NOMO-1 treated with DMSO at 0.1 percent for 48 hours (cell line): ENCODE results near the gene RHEB.

Experiments
- DNase-seq: peaks from one replicate; lab custom pipeline; 2025; ENCODE audit not compliant: unreplicated experiment; lab: John Stamatoyannopoulos, UW

Gene RHEB

DNA sequence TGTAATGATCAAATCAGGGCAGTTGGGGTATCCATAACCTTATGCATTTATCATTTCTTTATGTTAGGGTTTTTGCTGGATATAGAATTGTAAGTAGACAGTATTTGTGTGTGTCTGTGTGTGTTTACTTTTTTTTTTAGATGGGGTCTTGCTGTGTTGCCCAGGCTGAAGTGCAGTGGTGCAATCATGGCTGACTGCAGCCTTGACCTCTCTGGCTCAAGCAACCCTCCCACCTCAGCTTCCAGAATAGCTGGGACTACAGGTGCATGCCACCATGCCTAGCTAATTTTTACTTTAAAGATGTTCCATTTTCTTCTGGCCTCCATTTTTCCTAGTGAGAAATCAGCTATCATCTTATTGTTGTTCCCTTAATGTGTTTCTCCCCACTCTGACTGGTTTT is 10.1 kb upstream of the RHEB start:
- no peak for DNase-seq

DNA sequence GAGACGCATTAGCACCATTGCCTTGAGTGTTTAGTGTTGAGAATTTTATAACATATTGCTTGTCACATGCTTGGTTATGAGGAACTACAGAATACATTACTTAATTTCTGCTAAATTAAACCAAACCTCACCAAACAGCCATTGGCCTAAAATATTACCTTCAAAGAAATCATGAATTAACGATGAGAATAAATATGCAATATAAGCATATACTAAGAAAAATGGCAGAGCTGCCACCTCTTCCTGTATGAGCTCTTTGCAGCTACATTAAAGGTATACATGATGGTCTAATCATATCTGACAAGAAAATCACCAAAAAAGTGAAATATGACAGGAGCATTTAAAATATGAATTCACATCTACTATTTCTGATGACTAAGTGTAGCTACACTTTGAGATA is 5.2 kb upstream of the RHEB start:
- DNase-seq = no peak

DNA sequence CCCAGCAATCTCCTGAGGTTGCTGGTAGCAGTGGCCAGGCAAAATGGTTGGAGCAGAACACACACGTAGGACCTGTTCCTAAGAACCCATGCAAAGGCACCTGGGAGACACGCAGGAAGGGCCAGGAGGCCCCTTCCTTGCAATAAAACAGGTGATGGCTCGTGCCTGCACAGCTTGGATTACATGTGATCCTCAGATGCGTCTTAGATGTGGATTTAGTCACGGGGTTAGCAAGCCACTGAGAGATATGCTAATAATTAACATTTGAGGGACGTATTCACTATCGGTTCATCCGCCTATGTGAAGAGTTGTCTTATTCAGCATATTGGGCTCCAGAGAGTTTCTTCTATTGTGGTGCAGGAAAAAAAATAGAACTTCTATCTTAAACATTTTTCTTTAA is 4.6 kb upstream of the RHEB start:
- DNase-seq = no peak

DNA sequence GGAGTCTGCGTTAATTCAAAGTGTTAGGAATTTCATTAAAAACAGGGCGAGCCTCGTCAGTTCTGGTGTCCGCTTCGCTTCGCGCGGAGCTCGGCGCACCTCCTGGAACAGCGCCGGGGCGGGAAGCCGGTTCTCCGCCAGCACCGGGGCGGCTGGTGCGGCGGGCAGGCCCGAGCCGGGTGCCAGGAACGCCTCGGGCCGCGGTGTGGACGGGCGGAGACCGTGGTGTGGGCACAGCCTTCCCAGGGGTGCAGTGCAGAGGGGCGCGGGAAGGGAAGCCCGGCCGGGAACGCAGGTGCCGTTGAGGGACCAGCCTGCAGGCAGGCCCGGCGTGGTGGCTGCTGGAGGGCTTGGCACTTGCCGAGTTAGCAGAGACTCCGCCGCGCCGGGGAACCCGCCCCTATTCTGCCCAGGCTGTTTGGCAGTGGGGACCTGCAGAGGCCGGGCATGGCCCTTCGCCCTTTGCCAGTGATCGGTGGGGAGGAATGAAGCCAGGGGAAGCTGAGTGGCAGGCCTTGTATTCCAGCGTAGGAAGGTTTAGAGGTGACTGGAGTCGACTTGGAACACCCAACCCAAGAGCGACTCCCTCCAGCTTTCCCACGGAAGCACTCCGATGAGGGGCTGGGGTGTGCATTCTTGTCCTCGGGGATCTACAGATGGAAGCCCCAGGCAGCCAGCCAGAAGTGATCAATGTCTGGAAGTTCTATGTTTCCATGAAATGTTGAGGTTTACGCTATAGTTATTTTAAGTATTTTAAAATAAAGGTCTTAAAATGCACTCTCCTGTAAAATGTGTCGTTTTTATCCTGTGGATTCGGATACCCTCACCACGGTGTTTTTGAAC is 945 bp upstream of the RHEB start:
- DNase-seq = no peak

DNA sequence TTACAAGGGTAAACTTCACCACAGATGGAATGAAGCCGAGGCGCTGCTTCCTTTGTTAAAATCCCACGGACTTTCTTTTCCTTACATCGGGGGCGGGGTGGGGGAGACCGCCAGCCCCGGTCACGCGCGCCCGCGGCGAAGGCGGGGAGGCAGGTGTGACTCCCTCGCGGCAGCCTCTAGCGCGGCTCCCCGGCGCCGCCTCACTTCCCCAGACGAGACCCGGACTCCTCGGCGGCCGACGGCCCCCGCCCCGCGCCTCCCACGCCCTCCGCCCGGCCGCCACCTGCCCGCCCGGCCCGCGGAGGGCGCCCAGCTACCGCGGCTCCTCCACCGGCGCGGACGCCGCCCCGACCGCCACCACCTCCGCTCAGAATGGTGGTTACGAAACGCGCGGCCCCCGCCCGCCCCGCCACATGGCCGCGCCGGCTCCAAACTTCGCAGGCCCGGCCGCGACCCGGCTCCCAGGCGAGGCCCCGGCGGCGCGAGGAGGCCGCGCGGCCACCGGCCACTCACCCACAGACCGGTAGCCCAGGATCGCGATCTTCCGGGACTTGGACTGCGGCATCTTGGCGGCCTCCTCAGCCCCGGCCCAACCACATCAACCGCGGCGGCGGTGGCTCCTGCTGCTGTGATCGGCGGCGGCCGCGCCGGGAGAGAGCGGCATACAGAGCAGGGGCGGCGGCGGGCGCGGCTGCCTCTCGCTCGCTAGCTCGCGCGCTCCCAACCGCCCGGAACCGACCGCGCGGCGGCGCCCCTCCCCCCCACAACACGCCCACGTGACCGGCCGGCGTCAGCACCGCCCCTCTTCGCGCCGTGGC is 539 bp downstream of the RHEB start:
- DNase-seq = peak; percentile 1

DNA sequence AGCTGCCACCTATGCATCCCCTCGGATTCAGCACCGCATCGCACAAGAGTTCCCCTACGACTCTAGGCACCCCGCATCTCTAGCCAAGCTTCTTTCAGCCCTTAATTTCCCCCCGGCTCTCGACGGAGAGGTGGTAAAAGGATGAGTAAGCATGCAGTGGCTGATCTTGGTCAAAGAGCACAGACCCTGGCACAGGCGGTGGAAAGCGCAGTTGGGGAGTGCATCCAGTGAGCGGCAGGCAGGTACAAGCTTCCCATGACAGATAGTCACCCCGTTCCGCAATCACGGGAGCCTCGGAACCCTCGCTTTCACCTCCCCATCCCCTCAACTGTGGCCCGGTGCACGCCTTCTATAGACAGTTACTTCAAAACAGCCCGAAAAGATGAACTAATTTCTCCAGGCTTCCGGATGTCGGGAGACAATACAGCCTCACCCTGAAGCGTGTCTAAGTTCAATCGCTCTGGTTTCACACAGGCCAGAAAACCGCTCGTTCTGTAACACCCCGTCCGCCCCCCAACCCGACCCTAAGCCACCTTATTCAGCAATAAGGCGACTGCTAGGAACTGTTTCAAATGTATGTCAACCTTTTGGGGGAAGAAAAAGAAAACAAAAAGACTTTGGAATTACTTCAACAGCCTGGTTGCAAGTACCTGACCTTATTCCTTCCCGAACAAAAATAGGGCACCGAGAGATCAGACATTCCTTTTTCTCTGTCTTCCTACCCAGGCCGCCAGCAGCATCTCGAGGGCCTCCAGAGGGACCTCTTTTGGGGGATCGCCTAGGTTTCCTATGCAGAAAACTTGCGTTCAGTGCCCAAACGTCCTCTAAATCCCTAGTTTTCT is 1.4 kb downstream of the RHEB start:
- peak; percentile 2 for DNase-seq

DNA sequence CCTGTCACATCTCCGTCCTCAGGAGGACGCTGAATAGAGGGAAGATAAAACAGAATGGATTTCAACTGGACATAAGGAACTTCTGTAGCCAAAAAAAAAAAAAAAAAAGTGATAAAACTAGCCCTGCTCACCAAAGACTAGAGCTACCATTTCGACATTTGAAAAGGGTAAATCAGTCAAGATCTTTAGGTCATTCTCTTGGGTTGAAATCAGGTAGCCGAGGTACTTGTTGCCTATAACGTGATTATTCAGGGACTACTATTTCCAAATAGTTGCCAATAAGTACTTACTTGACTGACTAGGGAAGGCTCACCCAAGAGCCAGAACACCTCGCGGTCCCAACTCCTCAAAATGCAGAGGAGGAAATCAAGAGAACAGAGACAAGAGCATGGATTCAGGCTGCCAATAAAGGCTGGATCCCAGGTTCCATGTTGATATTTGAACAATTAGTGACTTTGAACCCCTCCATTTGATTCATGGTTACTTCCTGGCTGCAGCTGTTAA is 2.0 kb downstream of the RHEB start:
- no peak for DNase-seq

DNA sequence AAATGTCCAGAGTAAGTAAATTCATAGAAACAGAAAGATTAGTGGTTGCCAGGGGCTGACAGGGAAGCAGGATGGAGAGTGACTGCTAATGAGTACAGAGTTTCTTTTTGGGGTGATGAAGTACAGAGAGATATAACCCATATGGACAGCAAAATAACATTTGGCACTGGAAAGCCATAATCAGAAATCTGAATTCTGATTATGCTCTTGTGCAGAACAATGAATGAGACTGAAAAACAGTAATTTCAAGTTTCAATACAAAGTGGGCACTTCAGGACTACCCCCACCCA is 4.5 kb downstream of the RHEB start:
- DNase-seq = no peak

DNA sequence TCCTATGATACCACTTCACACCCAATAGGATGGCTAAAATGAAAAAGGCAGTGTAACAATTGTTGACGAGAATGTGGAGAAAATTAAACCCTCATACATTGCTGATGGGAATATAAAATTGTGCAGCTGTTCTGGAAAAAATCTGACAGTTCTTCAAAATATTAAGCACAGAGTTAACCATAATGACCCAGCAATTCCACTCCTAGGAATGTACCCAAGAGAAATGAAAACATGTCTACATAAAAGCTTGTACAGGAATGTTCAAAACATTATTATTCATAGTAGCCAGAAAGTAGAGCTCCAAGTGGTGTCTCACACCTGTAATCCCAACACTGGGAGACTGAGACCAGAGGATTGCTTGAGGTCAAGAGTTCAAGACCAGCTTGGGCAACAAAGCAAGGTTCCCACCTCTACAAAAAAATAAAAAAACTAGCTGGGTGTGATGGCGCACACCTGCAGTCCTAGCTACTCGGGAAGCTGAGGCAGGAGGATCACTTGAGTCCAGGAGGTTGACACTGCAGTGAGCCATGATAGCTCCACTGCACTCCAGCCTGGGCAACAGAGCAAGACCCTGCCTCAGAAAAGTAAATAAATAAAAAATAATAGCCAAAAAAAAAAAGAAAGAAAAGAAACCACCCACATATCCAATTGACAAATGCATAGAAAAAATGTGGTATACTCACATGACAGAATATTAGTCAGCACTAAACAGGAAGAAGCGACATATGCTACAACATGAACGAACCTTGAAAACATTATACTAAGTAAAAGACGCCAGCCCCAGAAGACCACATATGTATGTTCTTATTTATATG is 5.0 kb downstream of the RHEB start:
- DNase-seq = no peak

DNA sequence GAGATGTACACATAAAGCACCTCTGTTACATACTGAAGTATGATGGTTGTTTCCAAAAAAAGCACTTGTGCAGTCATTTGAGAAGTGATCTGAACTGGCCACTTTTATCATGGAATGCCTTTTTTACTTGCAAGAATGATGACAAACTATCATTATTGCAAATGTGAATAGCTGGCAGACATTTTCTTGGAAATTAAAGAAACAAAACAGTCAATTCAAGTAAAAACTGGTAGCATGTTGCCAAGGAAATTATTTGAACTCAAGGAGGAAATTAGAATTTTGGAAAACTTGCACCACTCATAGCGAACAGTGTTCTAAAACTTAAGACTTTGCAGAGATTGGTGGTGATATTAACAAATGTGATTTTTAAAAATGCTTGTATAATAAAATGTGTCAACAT is 6.6 kb downstream of the RHEB start:
- DNase-seq = no peak

DNA sequence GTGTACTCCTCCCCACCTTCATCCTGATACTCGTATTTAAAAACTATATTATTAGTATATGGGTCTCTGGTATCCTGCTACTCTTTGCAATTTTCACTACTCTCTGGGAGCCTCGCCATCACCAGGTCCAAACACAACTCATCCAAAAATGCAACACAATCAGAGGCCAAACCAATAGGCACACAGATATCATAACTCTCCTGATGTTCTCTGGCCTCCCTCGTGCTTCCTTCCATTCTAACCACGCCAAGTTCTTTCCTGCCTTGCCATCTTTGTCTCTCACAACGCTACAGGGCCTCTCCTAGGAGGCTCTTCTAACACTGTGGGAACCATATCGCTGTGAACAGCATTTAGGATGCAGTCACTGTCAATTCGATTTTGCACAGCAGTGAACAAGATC is 7.3 kb downstream of the RHEB start:
- DNase-seq = no peak

DNA sequence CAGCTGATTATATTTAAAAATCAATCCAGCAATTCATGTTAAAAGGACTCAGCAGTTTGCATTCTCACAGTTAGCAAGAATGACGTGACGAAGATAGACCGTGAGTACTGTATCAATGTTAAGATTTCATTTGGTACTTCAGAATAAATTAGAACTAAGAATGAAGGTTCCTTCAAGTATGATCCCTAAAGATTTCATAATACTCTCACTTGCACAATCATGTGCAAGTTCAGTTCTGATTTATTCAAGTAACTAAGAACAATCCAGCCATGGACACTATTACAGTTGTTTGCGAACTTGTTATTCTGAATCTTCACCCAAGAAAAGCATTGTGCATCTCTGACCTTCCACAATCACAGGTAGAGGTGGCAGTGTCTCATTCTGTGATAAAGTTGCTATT is 7.7 kb downstream of the RHEB start:
- DNase-seq = peak; percentile 7

DNA sequence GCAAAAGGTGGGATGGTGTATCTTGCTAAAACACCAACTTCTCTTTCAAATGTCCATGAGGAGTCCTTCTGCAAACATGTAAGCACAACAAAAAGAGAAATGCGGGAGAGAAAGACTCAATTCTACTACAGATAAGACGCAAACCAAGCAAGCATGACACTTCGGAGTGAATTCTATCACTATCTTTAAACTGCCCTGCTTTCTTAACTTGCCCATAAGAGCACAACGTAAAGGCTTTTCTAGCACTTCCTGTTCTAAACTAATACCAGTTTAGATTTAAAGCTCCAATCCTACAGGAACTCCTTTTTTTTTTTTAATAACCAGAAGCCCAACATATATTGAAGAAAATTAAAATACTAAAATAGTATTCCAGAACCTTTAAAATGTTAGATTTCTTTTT is 8.4 kb downstream of the RHEB start:
- DNase-seq = no peak

DNA sequence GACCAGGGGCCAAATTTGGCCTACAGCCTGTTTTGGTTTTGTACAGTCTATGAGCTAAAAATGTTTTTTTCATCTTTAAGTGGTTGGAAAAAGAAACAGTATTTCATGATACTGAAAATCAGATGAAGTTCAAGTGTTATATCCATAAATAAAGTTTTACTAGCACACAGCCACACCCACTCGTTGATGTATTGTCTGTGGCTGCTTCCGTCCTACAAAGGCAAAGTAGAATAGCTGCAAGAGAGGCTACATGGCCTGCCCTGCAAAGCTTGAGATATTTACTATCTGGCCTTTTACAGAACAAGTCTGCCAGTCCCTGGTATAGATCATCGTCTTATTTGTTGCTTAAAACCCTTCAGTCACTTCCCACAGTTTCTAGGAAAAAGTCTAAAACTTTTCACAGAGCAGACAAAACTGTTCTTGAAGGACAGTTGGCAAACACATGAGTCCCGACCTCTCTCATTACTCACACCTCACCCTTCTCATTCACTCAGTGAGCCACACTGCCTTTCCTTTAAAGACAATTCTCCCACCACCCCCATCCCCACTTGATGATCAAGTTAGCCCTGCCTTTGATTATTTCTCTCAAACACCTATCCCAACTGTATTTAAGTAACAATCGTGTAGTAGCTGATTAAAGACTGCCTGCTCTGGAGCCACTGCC is 9.9 kb downstream of the RHEB start:
- DNase-seq = no peak

DNA sequence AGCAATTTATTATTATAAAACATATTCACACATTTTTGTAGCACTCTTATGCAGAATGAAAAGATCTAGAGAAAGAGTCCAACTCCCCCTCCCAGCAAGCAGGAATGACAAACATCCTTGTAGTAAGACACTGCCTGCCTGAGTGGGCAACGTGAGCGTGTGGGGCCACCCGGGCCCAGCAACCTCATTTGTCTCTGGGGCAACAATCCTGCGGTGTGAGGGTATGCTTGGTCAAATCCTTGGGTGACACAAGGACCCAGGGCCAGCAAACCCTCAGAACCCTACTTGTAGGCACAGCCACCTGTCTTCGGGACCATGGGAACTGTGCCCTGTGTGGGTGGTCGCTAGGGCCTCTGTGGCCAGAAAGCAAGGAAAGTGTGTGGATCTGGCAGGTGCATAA is 10.7 kb downstream of the RHEB start:
- DNase-seq = no peak

DNA sequence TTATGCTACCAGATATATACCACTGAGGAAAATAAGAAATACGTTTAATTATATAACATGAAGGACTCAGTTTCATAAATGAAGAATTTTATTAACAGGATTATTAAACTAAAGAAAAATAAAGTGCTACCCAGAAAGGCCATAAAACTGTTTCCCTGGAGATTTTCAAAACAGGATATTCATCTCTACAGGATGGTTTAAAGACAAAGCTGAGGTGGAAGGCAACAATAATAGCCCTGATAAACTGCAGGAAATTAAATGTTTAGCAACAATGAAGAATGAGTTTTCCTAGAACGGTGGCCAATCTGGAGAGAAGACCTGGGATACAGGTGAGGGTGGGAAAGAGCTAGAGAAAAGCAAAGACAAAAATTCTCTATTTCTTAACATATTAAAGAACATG is 11.9 kb downstream of the RHEB start:
- DNase-seq = no peak

DNA sequence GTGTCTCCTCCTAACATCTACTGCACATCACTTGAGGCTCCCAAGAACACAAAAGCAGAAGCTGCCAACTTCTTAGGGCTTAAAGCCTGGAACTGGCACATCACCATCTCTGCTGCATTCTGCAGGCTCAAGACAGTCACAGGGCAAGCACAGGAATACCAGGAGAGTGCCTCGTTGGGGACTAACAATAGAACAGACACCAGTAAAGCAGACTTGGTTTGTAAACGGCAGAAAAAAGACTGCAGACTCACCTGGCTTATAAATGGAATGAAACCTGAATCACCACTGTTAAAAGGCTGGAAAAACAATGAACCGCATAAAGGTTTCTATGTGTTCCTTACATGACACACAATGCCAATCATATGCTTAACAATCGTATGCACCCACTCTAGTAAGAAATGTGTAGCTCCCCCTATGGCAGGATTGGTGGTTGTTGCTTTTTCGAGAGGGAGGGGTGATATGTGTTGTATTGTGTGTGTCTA is 12.8 kb downstream of the RHEB start:
- no peak for DNase-seq

DNA sequence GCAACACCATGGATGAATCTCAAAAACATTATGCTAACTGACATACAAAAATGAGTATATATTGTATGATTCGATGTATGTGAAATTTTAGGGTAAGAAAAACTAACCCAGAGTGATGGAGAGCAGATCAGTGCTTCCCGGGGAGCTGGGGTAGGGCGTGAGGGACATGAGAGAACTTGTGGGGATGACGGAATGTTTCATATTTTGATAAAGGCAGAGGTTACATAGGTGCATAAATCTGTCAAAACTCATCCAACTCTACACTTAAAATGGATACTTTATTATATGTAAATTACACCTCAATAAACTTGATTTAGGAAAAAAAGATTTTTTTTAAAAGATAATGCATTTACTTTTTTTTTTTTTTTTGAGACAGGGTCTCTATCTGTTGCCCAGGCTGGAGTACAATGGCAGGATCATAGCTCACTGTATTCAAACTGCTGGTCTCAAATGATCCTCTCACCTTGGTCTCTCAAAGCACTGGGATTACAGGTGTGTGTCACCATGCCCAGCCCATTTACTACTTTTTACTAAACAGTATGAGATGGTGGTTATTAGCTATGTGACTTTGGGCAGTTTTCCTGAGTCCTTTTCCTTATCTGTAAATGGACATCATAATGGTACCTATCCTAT is 13.7 kb downstream of the RHEB start:
- no peak for DNase-seq

DNA sequence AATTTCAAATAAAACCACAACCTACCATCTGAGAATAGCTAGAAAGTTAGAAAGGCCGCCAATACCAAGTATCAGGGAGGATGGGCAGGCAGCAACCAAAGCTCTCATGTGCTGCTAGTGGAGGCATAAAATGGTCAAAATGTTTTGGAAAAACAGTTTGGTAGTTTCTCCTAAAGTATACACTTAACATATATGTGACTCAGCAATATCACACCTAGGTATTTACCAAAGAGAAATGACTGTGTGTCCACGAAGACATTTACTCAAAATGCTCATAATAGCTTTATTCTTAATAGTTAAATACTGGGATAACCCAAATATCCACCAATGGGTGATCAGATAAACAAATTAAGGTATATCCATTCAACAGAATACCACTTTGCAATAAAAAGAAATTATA is 14.3 kb downstream of the RHEB start:
- no peak for DNase-seq
